OCI-LY7 (cell line): Measurements from ENCODE around the gene ARF3. TPM values are rescaled to one million over a fixed set of nuclear protein-coding genes. Genes with fewer than 3 reads are reported as not detected.

ENCODE experiments used
- BruUV-seq: library from RNA; stranded (reverse); fragments of 400-500 nt; replicated peaks from 2 replicates; lab custom pipeline; 2021; lab: Mats Ljungman, UMichigan
- CTCF ChIA-PET: fragments of 300-600 bp; sonication (Branson Sonifier 250); formaldehyde crosslinking; loops from one replicate; lab custom pipeline; 2022; ENCODE audit warnings: antibody characterized with exemption; ENCODE audit not compliant: unreplicated experiment; lab: Charles Lee
- POLR2A ChIA-PET: fragments of 300-600 bp; sonication (Branson Sonifier 250); formaldehyde crosslinking; loops from one replicate; lab custom pipeline; 2022; ENCODE audit warnings: antibody characterized with exemption; lab: Charles Lee
- DNase-seq: peaks from one replicate; pipeline ENCODE4 v3.0.0-alpha.2; 2015; ENCODE audit warnings: low spot score
- H2AFZ ChIP-seq: fragments of 200-600 bp; sonication (generic), shearing (Covaris generic); 2 replicates; pipeline ENCODE4 v1.6.1; 2014; ENCODE audit warnings: mild to moderate bottlenecking, antibody characterized with exemption, low read length, moderate library complexity
- H3K27ac ChIP-seq: fragments of 200-600 bp; sonication (generic); 2 replicates; pipeline ENCODE4 v1.5.1; 2014; ENCODE audit warnings: mixed run types, low read depth, mild to moderate bottlenecking, moderate library complexity, low read length, inconsistent platforms; ENCODE audit not compliant: poor library complexity, severe bottlenecking
- H3K36me3 ChIP-seq: fragments of 200-600 bp; sonication (generic); 2 replicates; pipeline ENCODE4 v1.6.1; 2014; ENCODE audit warnings: mild to moderate bottlenecking, antibody characterized with exemption, low read length, moderate library complexity, mixed read lengths; ENCODE audit not compliant: insufficient read depth
- H3K4me1 ChIP-seq: fragments of 200-600 bp; sonication (generic); 2 replicates; pipeline ENCODE4 v1.5.1; 2014; ENCODE audit warnings: mild to moderate bottlenecking, low read length; ENCODE audit not compliant: insufficient read depth, poor library complexity, severe bottlenecking
- H3K4me2 ChIP-seq: fragments of 200-600 bp; sonication (generic); 2 replicates; pipeline ENCODE4 v1.6.1; 2014; ENCODE audit warnings: mild to moderate bottlenecking, low read length
- H3K4me3 ChIP-seq: fragments of 200-600 bp; sonication (generic); 2 replicates; pipeline ENCODE4 v1.5.1; 2014; ENCODE audit warnings: mild to moderate bottlenecking, low read depth, low read length; ENCODE audit not compliant: poor library complexity, severe bottlenecking
- H3K79me2 ChIP-seq: fragments of 200-600 bp; sonication (generic); 2 replicates; pipeline ENCODE4 v1.6.1; 2016; ENCODE audit warnings: low read depth, mild to moderate bottlenecking, low read length, moderate library complexity, mixed read lengths; ENCODE audit not compliant: insufficient read depth
- H3K9me2 ChIP-seq: fragments of 200-600 bp; sonication (generic); 2 replicates; pipeline ENCODE4 v1.6.1; 2016; ENCODE audit warnings: mild to moderate bottlenecking, low read length, mixed read lengths; ENCODE audit not compliant: insufficient read depth
- H3K9me3 ChIP-seq: fragments of 200-600 bp; sonication (generic); 2 replicates; pipeline ENCODE4 v1.6.1; 2014; ENCODE audit warnings: mild to moderate bottlenecking, mixed run types, low read length, mixed read lengths
- H4K20me1 ChIP-seq: fragments of 200-600 bp; sonication (generic); 2 replicates; pipeline ENCODE4 v1.6.1; 2014; ENCODE audit warnings: mild to moderate bottlenecking, antibody characterized with exemption, low read length, moderate library complexity, mixed read lengths; ENCODE audit not compliant: insufficient read depth
- CTCF ChIP-seq: fragments of 200-600 bp; sonication (generic); conservative IDR thresholded peaks from 2 replicates; pipeline ENCODE4 v1.5.1; 2014; ENCODE audit warnings: mild to moderate bottlenecking, antibody characterized with exemption, low read length, moderate library complexity, mixed read lengths
- EZH2phosphoT487 ChIP-seq: fragments of 200-600 bp; sonication (generic); IDR thresholded peaks from 2 replicates; pipeline ENCODE4 v1.6.1; 2018; ENCODE audit warnings: low read depth, borderline replicate concordance, mild to moderate bottlenecking, mixed run types, antibody characterized with exemption, low read length, moderate library complexity, mixed read lengths
- intact Hi-C: fragments of 100-400 bp; cut with micrococcal nuclease; formaldehyde crosslinking; loops from one replicate; pipeline ENCODE4 v1.10.0; 2022; ENCODE audit not compliant: unreplicated experiment
- total RNA-seq, 2 experiments: library from RNA; depleted of rRNA in 1 of 2; stranded (reverse); fragments of >200 nt in 1 of 2; shearing (Covaris generic) in 1 of 2; gene quantifications; 2 replicates each; pipeline ENCODE4 v1.2.3, GENCODE V29; 2014 to 2022

ARF3 gene
- total RNA-seq, 2 experiments from 2014 or later: 41.2 to 133 TPM

GRCh38 chr12:48988030-48988649 is 30.9 kb upstream of the ARF3 start:
- DNase-seq: peak; percentile 69
- Histone ChIP-seq H3K27ac (no peak overlapping the region), H3K9me2 (no peaks in the 10 kb centered on the region), H4K20me1 (no peaks in the 10 kb centered on the region), H3K4me3 (no peak overlapping the region), H3K36me3 (no peaks in the 10 kb centered on the region), H2AFZ (no peak overlapping the region), H3K79me2 (no peaks in the 10 kb centered on the region), H3K4me1 (peaks cover 9% of the 10 kb centered on the region), H3K9me3 (no peaks in the 10 kb centered on the region), H3K4me2 (no peak overlapping the region)
- intact Hi-C loops: loop anchor here (2.0 kb wide), 2 partner anchors 63 to 135 kb away; partner anchors contain the start of genes DDX23 and FKBP11
- BruUV-seq: no TSS peak
- POLR2A ChIA-PET: interaction anchor here (0.5 to 1.4 kb wide), 4 partner anchors 12 to 433 kb away, joined by 3 read pairs; no protein-coding TSS in a partner anchor
- TF ChIP-seq CTCF (peak; percentile 98), EZH2phosphoT487 (no peak)
- CTCF ChIA-PET: interaction anchor here (0.6 to 1.5 kb wide), 7 partner anchors 11 to 94 kb away, joined by 3 to 8 read pairs (median 3); no protein-coding TSS in a partner anchor

- no peak for DNase-seq
- Histone ChIP-seq H3K9me3 (no peaks in the 10 kb centered on the region), H3K4me2 (no peak overlapping the region), H3K36me3 (no peaks in the 10 kb centered on the region), H3K4me1 (peaks cover 9% of the 10 kb centered on the region), H3K9me2 (no peaks in the 10 kb centered on the region), H3K79me2 (no peaks in the 10 kb centered on the region), H3K4me3 (no peak overlapping the region), H2AFZ (no peak overlapping the region), H4K20me1 (no peaks in the 10 kb centered on the region), H3K27ac (no peak overlapping the region)
- intact Hi-C loops: no loop called here
- ChIA-PET POLR2A (no interaction called here), CTCF (no interaction called here)
- TF ChIP-seq CTCF (no peak), EZH2phosphoT487 (no peak)
- BruUV-seq: no TSS peak
Measured at GRCh38 chr12:48986720-48987291, 29.5 kb upstream of the ARF3 start.

- no TSS peak for BruUV-seq
- no peak overlapping the region for H3K27ac ChIP-seq
Measured at GRCh38 chr12:48985901-48986300, 28.6 kb upstream of the ARF3 start.

More at GRCh38 chr12:48985901-48986300, 28.6 kb upstream of the ARF3 start:
- no peaks in the 10 kb centered on the region for H3K9me3 ChIP-seq
- TF ChIP-seq CTCF: no peak
- no peak for TF ChIP-seq EZH2phosphoT487
- H2AFZ ChIP-seq: no peak overlapping the region
- no peaks in the 10 kb centered on the region for H3K9me2 ChIP-seq
- H3K4me2 ChIP-seq: no peak overlapping the region
- H3K4me1 ChIP-seq: peaks cover 9% of the 10 kb centered on the region
- intact Hi-C loops: no loop called here
- H3K36me3 ChIP-seq: no peaks in the 10 kb centered on the region
- DNase-seq: peak; percentile 27
- no peak overlapping the region for H3K4me3 ChIP-seq
- POLR2A ChIA-PET: interaction anchor here (0.7 kb wide), 1 partner anchor 17 kb away, joined by 3 read pairs; no protein-coding TSS in a partner anchor
- CTCF ChIA-PET: no interaction called here
- H3K79me2 ChIP-seq: no peaks in the 10 kb centered on the region
- no peaks in the 10 kb centered on the region for H4K20me1 ChIP-seq
